Endothelial cell (in vitro differentiated cells): ENCODE results near the gene PLXDC1. TPM values are rescaled to one million over a fixed set of nuclear protein-coding genes. Genes with fewer than 3 reads are reported as not detected.
A peak's percentile ranks its signal among the peaks of the same experiment; 100 is the strongest.

Source experiments
- DNase-seq: peaks from one replicate; pipeline ENCODE4 v3.0.0; 2021; ENCODE audit warnings: low spot score
- H3K27ac Mint-ChIP-seq: one replicate; pipeline ENCODE4 v1.8.0; 2021; ENCODE audit warnings: mixed read lengths, inconsistent platforms; ENCODE audit not compliant: unreplicated experiment
- H3K27me3 Mint-ChIP-seq: one replicate; pipeline ENCODE4 v1.8.0; 2021; ENCODE audit warnings: mild to moderate bottlenecking, moderate library complexity, mixed read lengths, inconsistent platforms; ENCODE audit not compliant: unreplicated experiment
- H3K36me3 Mint-ChIP-seq: one replicate; pipeline ENCODE4 v1.8.0; 2021; ENCODE audit warnings: mild to moderate bottlenecking, low read depth, mixed read lengths, inconsistent platforms; ENCODE audit not compliant: unreplicated experiment
- H3K4me1 Mint-ChIP-seq: one replicate; pipeline ENCODE4 v1.8.0; 2021; ENCODE audit warnings: mild to moderate bottlenecking, mixed read lengths, inconsistent platforms; ENCODE audit not compliant: unreplicated experiment
- H3K4me3 Mint-ChIP-seq: one replicate; pipeline ENCODE4 v1.8.0; 2021; ENCODE audit warnings: mild to moderate bottlenecking, mixed read lengths, inconsistent platforms; ENCODE audit not compliant: unreplicated experiment
- H3K9me3 Mint-ChIP-seq: one replicate; pipeline ENCODE4 v1.8.0; 2021; ENCODE audit warnings: mixed read lengths, inconsistent platforms; ENCODE audit not compliant: unreplicated experiment
- total RNA-seq: library from RNA; stranded (reverse); fragmentation: NEBNext Ultra II Directional; extraction: Animal tissue kit (Norgen Biotek cat#: 25700); gene quantifications from one replicate; pipeline ENCODE4 v1.2.1, GENCODE V29; 2021; ENCODE audit not compliant: unreplicated experiment
- TF ChIP-seq, protein P1 (sequence below): fragments of 200-600 bp; sonication (generic); IDR thresholded peaks from one replicate; pipeline ENCODE4 v1.5.0; 2021; ENCODE audit warnings: antibody characterized with exemption; ENCODE audit not compliant: unreplicated experiment

Gene PLXDC1
- total RNA-seq, 1 donor from 2014 or later = 3.7 TPM

DNA sequence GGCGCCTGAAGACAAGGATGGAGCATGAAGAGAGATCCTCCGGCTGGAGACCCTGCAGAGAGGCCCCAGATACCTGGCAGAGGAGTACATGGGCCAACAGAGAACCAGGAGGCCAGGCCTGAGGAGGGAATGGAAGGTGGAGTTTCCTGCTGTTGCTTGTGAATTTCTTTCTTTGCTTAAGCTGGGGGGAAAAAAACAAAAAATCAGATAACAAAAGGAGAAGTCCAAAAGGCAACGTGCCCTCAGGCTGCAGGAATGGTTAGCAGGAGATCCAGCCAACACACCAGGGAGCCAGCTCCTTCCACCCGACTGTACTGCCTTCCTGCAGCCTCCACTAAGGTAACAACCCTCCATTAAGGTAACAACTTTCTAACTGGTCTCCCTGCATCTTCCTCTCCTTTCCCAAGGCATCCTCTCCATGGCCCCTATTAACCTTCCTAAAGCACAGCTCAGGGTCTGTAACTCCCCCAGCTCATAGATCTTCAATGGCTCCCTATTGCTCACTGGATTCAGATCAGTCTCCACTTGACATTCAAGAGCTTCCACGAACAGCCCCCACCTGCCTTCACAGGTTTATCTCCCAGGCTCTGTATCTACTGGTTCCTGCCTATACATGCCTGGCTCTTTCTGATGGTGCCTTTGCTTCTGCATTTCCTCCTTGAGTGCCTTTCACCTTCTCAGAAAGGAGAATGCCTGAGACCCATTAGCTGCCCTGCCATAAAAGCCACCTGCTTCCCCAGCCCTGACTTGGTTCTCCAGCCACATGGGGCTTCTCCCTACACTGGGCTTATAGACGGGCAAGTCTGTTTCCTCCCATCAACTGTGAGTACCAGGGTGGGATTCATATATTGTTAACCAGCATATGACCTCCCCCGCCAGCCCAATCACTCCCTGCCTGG, 15.2 kb upstream of the PLXDC1 start:
- Mint-ChIP-seq H3K4me3 (peak overlapping the region; percentile 40), H3K27me3 (peaks cover 8% of the 10 kb centered on the region), H3K27ac (no peak overlapping the region), H3K9me3 (no peaks in the 10 kb centered on the region), H3K4me1 (peaks cover 16% of the 10 kb centered on the region), H3K36me3 (peaks cover 3% of the 10 kb centered on the region)
- TF ChIP-seq, protein P1, sequence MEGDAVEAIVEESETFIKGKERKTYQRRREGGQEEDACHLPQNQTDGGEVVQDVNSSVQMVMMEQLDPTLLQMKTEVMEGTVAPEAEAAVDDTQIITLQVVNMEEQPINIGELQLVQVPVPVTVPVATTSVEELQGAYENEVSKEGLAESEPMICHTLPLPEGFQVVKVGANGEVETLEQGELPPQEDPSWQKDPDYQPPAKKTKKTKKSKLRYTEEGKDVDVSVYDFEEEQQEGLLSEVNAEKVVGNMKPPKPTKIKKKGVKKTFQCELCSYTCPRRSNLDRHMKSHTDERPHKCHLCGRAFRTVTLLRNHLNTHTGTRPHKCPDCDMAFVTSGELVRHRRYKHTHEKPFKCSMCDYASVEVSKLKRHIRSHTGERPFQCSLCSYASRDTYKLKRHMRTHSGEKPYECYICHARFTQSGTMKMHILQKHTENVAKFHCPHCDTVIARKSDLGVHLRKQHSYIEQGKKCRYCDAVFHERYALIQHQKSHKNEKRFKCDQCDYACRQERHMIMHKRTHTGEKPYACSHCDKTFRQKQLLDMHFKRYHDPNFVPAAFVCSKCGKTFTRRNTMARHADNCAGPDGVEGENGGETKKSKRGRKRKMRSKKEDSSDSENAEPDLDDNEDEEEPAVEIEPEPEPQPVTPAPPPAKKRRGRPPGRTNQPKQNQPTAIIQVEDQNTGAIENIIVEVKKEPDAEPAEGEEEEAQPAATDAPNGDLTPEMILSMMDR = no peak
- DNase-seq = no peak

DNA sequence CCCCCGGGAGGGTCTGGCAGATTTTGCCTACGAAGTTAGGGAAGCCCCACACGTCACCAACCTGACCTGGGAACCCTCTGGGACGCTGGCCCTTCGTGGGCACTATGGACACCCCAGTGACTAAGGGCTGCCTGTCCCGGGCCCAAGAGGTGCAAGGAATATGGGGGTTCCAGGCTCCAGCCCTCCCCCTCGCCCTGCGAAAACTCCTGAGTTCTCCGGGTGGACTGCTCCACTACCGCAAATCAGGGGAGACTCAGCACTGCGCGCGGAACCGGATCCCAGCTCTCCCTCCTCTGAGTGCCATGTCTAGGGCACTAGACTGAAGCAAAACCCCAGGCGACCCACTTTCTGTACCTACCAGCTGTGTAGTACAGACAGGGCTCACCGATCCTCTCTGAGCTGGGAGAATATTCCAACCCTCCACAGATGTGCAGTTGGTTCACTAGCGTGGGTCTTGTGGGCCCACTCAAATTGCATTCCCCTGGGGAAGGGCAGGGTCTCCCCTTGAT, 14.5 kb upstream of the PLXDC1 start, which contains the start of gene ARL5C:
Gene ARL5C, minus strand, starts transcription at position 321 of the 509 bp plus-strand sequence. CDS start 401 bp downstream, outside the sequence.
- peaks cover 8% of the 10 kb centered on the region for H3K27me3 Mint-ChIP-seq
- peak within 1 kb of the TSS; percentile 93 for H3K4me3 Mint-ChIP-seq
- H3K27ac Mint-ChIP-seq = no peak within 1 kb of the TSS
- peaks cover 16% of the 10 kb centered on the region for H3K4me1 Mint-ChIP-seq
- DNase-seq = no peak
- no peaks in the 10 kb centered on the region for H3K9me3 Mint-ChIP-seq
- H3K36me3 Mint-ChIP-seq = peaks cover 3% of the 10 kb centered on the region
- TF ChIP-seq, protein P1 = no peak

DNA sequence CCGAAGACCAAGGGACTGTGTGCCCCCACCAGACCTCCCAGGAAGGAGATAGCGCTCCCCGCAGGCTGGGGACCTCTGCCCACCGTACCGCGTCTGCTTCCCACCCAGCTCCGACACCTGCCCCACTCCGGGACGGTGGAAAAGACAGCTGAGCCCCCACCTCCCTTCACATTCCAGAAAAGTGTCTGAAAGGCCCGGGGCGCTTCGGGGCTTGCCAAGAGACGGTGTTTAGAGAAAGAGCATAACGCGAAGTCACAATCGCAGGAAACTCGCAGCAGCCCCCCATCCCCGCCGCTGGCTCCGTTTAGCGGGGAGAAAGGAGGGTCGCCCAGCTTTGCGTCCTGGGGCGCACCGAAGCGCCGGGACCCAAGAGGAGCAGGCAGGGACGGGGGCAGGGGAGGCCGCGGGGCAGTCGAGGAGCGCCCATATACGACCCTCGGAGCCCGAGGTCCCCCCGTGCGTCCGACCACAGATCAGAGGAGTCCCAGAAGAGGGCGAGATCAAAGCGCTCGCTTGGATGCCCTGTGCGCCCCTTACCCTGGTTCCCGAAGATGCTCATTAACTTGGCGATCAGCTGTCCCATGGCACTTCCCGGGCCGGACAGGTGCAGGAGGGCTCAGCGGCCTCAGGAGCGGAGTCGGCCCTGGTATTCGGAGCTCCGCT, 13.9 kb upstream of the PLXDC1 start:
- peak overlapping the region; percentile 93 for H3K4me3 Mint-ChIP-seq

DNA sequence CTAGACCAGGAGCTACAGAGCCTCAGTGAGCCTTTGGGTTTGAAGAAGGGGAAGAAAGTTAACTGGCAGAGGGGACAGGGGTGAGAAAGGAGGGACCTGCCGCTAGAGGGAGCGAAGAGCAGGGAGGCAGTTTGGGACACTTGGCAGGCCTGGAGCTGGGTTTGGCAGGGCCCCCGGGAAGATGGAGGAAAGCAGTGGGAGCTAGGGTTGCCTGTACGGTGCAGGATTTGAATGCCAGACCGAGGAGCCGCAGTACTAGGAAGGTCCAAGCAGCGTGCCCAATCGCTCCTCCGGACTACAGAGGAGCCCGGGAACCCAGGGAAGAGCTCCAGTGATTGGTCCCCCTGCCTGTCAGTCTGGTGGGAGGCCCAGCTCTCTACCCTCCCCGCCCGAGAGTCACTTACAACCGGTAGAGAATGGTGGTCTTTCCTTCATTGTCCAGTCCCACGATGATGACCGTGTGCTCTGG, 13.3 kb upstream of the PLXDC1 start:
- H3K36me3 Mint-ChIP-seq = peaks cover 3% of the 10 kb centered on the region
- H3K4me3 Mint-ChIP-seq = peak overlapping the region; percentile 93
- DNase-seq = peak; percentile 74
- no peaks in the 10 kb centered on the region for H3K9me3 Mint-ChIP-seq
- peaks cover 7% of the 10 kb centered on the region for H3K27me3 Mint-ChIP-seq
- TF ChIP-seq, protein P1 = peak; percentile 72
- H3K4me1 Mint-ChIP-seq = peaks cover 16% of the 10 kb centered on the region
- no peak overlapping the region for H3K27ac Mint-ChIP-seq

More for the DNA sequence above, 13.9 kb upstream of the PLXDC1 start:
- DNase-seq = peak; percentile 22
- TF ChIP-seq, protein P1 = no peak
- H3K27ac Mint-ChIP-seq = no peak overlapping the region
- peaks cover 7% of the 10 kb centered on the region for H3K27me3 Mint-ChIP-seq
- H3K4me1 Mint-ChIP-seq = peaks cover 16% of the 10 kb centered on the region
- H3K9me3 Mint-ChIP-seq = no peaks in the 10 kb centered on the region
- H3K36me3 Mint-ChIP-seq = peaks cover 3% of the 10 kb centered on the region
